Measurements from ENCODE around the gene MDN1. TPM values are rescaled to one million over a fixed set of nuclear protein-coding genes. Genes with fewer than 3 reads are reported as not detected.

MDN1 gene
- total and polyA plus RNA-seq, 8 donors: 24.6 to 42.2 (median 39.7) TPM

DNA sequence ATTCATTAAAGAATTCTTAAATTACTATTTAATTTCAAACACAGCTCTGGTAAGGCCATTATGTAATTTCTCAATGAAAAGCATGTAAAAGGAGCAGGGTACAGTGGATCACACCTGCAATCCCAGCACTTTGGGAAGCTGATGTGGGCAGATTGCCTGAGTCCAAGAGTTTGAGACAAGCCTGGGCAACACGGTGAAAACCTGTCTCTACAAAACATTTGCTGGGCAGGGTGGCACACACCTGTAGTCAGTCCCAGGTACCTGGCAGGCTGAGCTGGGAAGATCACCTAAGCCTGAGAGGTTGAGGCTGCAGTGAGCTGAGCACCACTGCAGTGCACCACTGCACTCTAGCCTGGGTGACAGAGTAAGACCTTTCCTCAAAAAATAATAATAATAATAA, 37.4 kb downstream of the MDN1 start:
- H3K27me3 ChIP-seq: no peaks in the 10 kb centered on the region
- no peak overlapping the region for H3K4me3 ChIP-seq
- peaks cover 0 to 8% of the 10 kb centered on the region in 2 donors for H3K9me3 ChIP-seq
- no peak overlapping the region for H3K27ac ChIP-seq
- intact Hi-C loops (cut with DNase I): no loop called here
- H3K36me3 ChIP-seq: peaks cover 5 to 78% of the 10 kb centered on the region in 2 donors
- no peak for TF ChIP-seq CTCF (IDR thresholded peaks at IDR 0.05)
- no peaks in the 10 kb centered on the region for H3K4me1 ChIP-seq
- no peak for ATAC-seq
- no peak for DNase-seq

DNA sequence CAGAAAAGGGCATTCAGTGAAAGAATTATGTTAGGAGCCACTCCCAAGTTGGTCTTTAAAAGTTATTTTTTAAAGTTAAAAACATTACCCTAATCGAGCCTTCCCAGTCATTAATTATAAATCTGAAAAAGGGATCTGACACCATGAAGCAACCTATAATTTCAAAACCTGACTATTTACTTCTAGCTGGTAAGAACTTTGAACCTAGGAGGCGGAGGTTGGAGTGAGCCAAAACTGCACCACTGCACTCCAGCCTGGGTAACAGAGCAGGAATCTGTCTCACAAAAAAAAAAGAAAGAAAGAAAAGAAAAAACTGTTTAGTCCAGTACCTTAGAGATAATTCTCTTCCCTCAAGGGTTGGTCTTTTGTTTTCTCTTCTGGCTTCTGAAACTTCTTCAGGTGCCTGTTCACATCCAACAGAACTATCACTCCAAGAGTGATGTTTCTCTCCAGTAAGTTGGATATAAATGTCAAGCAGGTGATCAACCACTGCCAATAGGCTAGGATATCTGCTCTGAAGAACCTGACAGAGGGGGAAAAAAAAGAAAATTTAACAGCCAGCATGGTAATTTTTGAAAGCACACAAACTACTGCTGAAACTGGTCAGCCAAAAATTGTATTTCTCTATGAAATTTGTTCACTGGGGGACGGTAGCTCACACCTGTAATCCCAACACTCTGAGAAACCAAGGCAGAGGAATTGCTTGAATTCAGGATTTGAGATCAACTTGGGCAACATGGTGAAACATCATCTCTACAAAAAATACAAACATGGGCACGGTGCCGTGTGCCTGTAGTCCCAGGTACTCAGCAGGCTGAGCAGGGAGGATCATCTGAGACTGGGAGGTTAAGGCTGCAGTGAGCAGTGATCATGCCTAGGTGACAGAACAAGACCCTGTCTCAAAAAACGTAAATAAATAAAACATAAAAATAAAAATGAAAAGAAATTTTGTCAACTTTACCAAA, 38.2 kb downstream of the MDN1 start:
- intact Hi-C loops (cut with DNase I): no loop called here
- peaks cover 0 to 8% of the 10 kb centered on the region in 2 donors for H3K9me3 ChIP-seq
- no peak overlapping the region for H3K4me3 ChIP-seq
- no peak for DNase-seq
- TF ChIP-seq CTCF (IDR thresholded peaks at IDR 0.05): no peak
- no peak for ATAC-seq
- peaks cover 5 to 71% of the 10 kb centered on the region in 2 donors for H3K36me3 ChIP-seq
- H3K27me3 ChIP-seq: no peaks in the 10 kb centered on the region
- no peaks in the 10 kb centered on the region for H3K4me1 ChIP-seq
- H3K27ac ChIP-seq: no peak overlapping the region

DNA sequence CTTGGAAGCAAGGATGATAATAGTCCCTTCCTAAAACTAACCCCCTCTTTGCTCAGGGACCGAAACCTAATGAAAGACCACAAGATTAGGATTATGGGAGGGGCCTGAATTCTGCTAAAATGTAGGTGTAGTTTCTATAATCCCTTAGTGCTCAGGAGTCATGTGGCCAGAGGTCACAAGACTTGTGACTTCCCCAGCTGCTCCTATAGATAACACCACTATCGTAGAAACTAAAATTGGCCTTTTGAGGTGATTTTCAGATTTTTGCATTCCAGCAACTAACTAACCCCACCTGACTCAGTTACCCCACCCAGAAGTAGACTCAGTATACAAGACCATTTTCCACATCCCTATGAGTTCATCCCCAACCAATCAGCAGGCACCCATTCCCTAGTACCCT, 42.1 kb downstream of the MDN1 start:
- Histone ChIP-seq H3K4me3 (no peak overlapping the region), H3K27ac (no peak overlapping the region), H3K9me3 (no peaks in the 10 kb centered on the region), H3K36me3 (peaks cover 0 to 71% of the 10 kb centered on the region in 2 donors), H3K27me3 (no peaks in the 10 kb centered on the region), H3K4me1 (no peaks in the 10 kb centered on the region)
- no peak for DNase-seq
- intact Hi-C loops (cut with DNase I): no loop called here
- ATAC-seq: no peak
- TF ChIP-seq CTCF (IDR thresholded peaks at IDR 0.05): no peak

- Histone ChIP-seq H3K9me3 (no peaks in the 10 kb centered on the region), H3K27ac (no peak overlapping the region), H3K36me3 (peaks cover 0 to 71% of the 10 kb centered on the region in 2 donors), H3K27me3 (no peaks in the 10 kb centered on the region), H3K4me1 (no peaks in the 10 kb centered on the region), H3K4me3 (no peak overlapping the region)
- no peak for ATAC-seq
- no peak for TF ChIP-seq CTCF (IDR thresholded peaks at IDR 0.05)
- DNase-seq: no peak
- intact Hi-C loops (cut with DNase I): no loop called here
These were observed 42.9 kb downstream of the MDN1 start for GRCh38 chr6:89776583-89777233.

DNA sequence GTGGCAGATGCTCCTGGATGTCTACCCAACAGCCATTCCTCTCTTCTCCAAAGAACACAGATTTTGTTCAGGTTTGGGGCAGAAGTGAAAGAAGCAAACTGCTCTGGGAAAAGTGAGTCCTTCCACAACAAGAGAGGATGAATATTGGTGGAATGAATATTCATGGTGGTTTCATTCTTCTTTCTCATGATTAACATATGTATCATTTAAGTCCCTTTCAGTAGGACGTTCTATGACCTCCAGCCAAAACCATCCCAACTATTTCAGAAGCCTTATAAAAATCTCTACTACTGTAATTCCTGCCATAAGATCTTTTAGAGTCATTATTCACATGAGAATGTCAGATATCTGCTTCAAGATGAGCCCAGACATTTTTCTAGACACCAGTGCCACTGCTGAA, 44.4 kb downstream of the MDN1 start:
- H3K4me3 ChIP-seq: no peak overlapping the region
- no peaks in the 10 kb centered on the region for H3K4me1 ChIP-seq
- no peaks in the 10 kb centered on the region for H3K9me3 ChIP-seq
- intact Hi-C loops (cut with DNase I): no loop called here
- no peak for TF ChIP-seq CTCF (IDR thresholded peaks at IDR 0.05)
- ATAC-seq: no peak
- H3K27me3 ChIP-seq: no peaks in the 10 kb centered on the region
- H3K27ac ChIP-seq: no peak overlapping the region
- H3K36me3 ChIP-seq: peaks cover 0 to 71% of the 10 kb centered on the region in 2 donors
- no peak for DNase-seq
